Measurements from ENCODE around the gene TCF20. TPM values are rescaled to one million over a fixed set of nuclear protein-coding genes. Genes with fewer than 3 reads are reported as not detected.

Gene TCF20
- total RNA-seq, 2 experiments from 2014 or later = 64.1 to 68.3 TPM

Other genes with a start within 250 kb of the TCF20 start
- gene NAGA, start 199.8 kb downstream of the TCF20 start, total RNA-seq = 10 to 100 TPM; 19.7 to 20.0 TPM
- gene PHETA2, start 196.4 kb downstream of the TCF20 start, total RNA-seq = 1 to 10 TPM; 1.4 to 2.3 TPM
- 10 to 100 TPM; 17.2 to 45.4 TPM for gene SMDT1, start 191.0 kb downstream of the TCF20 start, total RNA-seq
- 100 to 1,000 TPM; 123 to 144 TPM for gene NDUFA6, start 179.9 kb downstream of the TCF20 start, total RNA-seq
- 1 to 10 TPM; 2.8 to 3.1 TPM for gene CYP2D6, start 139.8 kb downstream of the TCF20 start, total RNA-seq
- under 1 TPM; 0.11 to 0.21 TPM for gene NFAM1, start 161.8 kb upstream of the TCF20 start, total RNA-seq
- 10 to 100 TPM; 95.6 to 98.1 TPM for gene RRP7A, start 249.1 kb upstream of the TCF20 start, total RNA-seq

All from activated CD4-positive, alpha-beta T cell treated with anti-CD3 and anti-CD28 coated beads for 36 hours (primary cell).